Stomach smooth muscle (tissue), 2 donors: ENCODE measurements around the gene TIMD4.

Experiments
- H3K27ac ChIP-seq: one replicate; pipeline ENCODE4 v1.7.0; 2013; ENCODE audit warnings: mild to moderate bottlenecking, low read length, inconsistent platforms
- H3K27me3 ChIP-seq, 2 donors: one replicate each; pipeline ENCODE4 v1.7.0; 2013; ENCODE audit warnings: low read length in 2 of 2; ENCODE audit not compliant: insufficient read depth in 2 of 2, control insufficient read depth in 1 of 2
- H3K36me3 ChIP-seq, 2 donors: one replicate each; pipeline ENCODE4 v1.7.0; 2013; ENCODE audit warnings: low read length in 2 of 2; ENCODE audit not compliant: control insufficient read depth in 2 of 2, insufficient read depth in 2 of 2
- H3K4me1 ChIP-seq: one replicate; pipeline ENCODE4 v1.7.0; 2013; ENCODE audit warnings: low read length; ENCODE audit not compliant: control insufficient read depth, insufficient read depth
- H3K4me3 ChIP-seq, 2 donors: one replicate each; pipeline ENCODE4 v1.7.0; 2013; ENCODE audit warnings: low read length in 2 of 2
- H3K9ac ChIP-seq, 2 donors: one replicate each; pipeline ENCODE4 v1.7.0; 2013; ENCODE audit warnings: low read length in 2 of 2, mild to moderate bottlenecking in 1 of 2
- H3K9me3 ChIP-seq, 2 donors: one replicate each; pipeline ENCODE4 v1.7.0; 2013; ENCODE audit warnings: low read length in 2 of 2; ENCODE audit not compliant: control insufficient read depth in 2 of 2
- donor health status: healthy.
- donor health status: Pancreatic carcinoma.

TIMD4 gene

GRCh38 chr5:156906807-156907206 lies 56.2 kb downstream of the TIMD4 start:
- no peak overlapping the region for H3K27ac ChIP-seq
- no peaks in the 10 kb centered on the region for H3K9me3 ChIP-seq
- H3K27me3 ChIP-seq, result no peaks in the 10 kb centered on the region
- no peak overlapping the region for H3K4me3 ChIP-seq
- no peak overlapping the region for H3K9ac ChIP-seq
- no peaks in the 10 kb centered on the region for H3K36me3 ChIP-seq
- H3K4me1 ChIP-seq, result no peaks in the 10 kb centered on the region

GRCh38 chr5:156896546-156896945 lies 66.5 kb downstream of the TIMD4 start:
- Histone ChIP-seq H3K27me3 (no peaks in the 10 kb centered on the region), H3K27ac (no peak overlapping the region), H3K9me3 (peaks cover 0 to 3% of the 10 kb centered on the region in 2 donors), H3K4me1 (no peaks in the 10 kb centered on the region), H3K9ac (no peak overlapping the region), H3K4me3 (no peak overlapping the region), H3K36me3 (no peaks in the 10 kb centered on the region)

GRCh38 chr5:156893517-156893916 lies 69.5 kb downstream of the TIMD4 start:
- H3K4me1 ChIP-seq, result no peaks in the 10 kb centered on the region
- no peak overlapping the region for H3K9ac ChIP-seq
- no peak overlapping the region for H3K27ac ChIP-seq
- no peak overlapping the region for H3K4me3 ChIP-seq
- H3K36me3 ChIP-seq, result no peaks in the 10 kb centered on the region
- no peaks in the 10 kb centered on the region for H3K27me3 ChIP-seq
- H3K9me3 ChIP-seq, result no peaks in the 10 kb centered on the region

- no peak overlapping the region for H3K27ac ChIP-seq
- H3K4me3 ChIP-seq, result no peak overlapping the region
Measured at GRCh38 chr5:156892864-156893263, 70.2 kb downstream of the TIMD4 start.

GRCh38 chr5:156892223-156892622 lies 70.8 kb downstream of the TIMD4 start:
- Histone ChIP-seq H3K9ac (no peak overlapping the region), H3K36me3 (no peaks in the 10 kb centered on the region), H3K9me3 (no peaks in the 10 kb centered on the region), H3K4me3 (no peak overlapping the region), H3K27ac (no peak overlapping the region), H3K4me1 (no peaks in the 10 kb centered on the region), H3K27me3 (no peaks in the 10 kb centered on the region)

More at GRCh38 chr5:156892864-156893263, 70.2 kb downstream of the TIMD4 start:
- Histone ChIP-seq H3K27me3 (no peaks in the 10 kb centered on the region), H3K9me3 (no peaks in the 10 kb centered on the region), H3K36me3 (no peaks in the 10 kb centered on the region), H3K9ac (no peak overlapping the region), H3K4me1 (no peaks in the 10 kb centered on the region)

GRCh38 chr5:156888520-156888919 lies 74.5 kb downstream of the TIMD4 start:
- Histone ChIP-seq H3K27me3 (no peaks in the 10 kb centered on the region), H3K27ac (no peak overlapping the region), H3K36me3 (no peaks in the 10 kb centered on the region), H3K4me1 (no peaks in the 10 kb centered on the region), H3K4me3 (no peak overlapping the region), H3K9ac (no peak overlapping the region), H3K9me3 (no peaks in the 10 kb centered on the region)

GRCh38 chr5:156883316-156883875 lies 79.6 kb downstream of the TIMD4 start:
- Histone ChIP-seq H3K9ac (no peak overlapping the region), H3K27ac (no peak overlapping the region), H3K27me3 (no peaks in the 10 kb centered on the region), H3K9me3 (no peaks in the 10 kb centered on the region), H3K36me3 (no peaks in the 10 kb centered on the region), H3K4me1 (no peaks in the 10 kb centered on the region), H3K4me3 (no peak overlapping the region)

GRCh38 chr5:156879665-156880285 lies 83.3 kb downstream of the TIMD4 start:
- Histone ChIP-seq H3K36me3 (no peaks in the 10 kb centered on the region), H3K9ac (no peak overlapping the region), H3K9me3 (no peaks in the 10 kb centered on the region), H3K4me3 (no peak overlapping the region), H3K27me3 (no peaks in the 10 kb centered on the region), H3K4me1 (no peaks in the 10 kb centered on the region), H3K27ac (no peak overlapping the region)

- Histone ChIP-seq H3K27me3 (no peaks in the 10 kb centered on the region), H3K9ac (no peak overlapping the region), H3K9me3 (peaks cover 0 to 3% of the 10 kb centered on the region in 2 donors), H3K4me1 (no peaks in the 10 kb centered on the region), H3K4me3 (no peak overlapping the region), H3K27ac (no peak overlapping the region), H3K36me3 (no peaks in the 10 kb centered on the region)
Measured at GRCh38 chr5:156871212-156871611, 91.8 kb downstream of the TIMD4 start.

GRCh38 chr5:156870498-156870839 lies 92.6 kb downstream of the TIMD4 start:
- H3K27ac ChIP-seq, result no peak overlapping the region
- no peaks in the 10 kb centered on the region for H3K36me3 ChIP-seq
- H3K27me3 ChIP-seq, result no peaks in the 10 kb centered on the region
- H3K9ac ChIP-seq, result no peak overlapping the region
- H3K4me1 ChIP-seq, result no peaks in the 10 kb centered on the region
- H3K9me3 ChIP-seq, result peaks cover 0 to 3% of the 10 kb centered on the region in 2 donors
- H3K4me3 ChIP-seq, result no peak overlapping the region
